BLaER1 treated with 17β-estradiol and CSF1 and Interleukin-3, amounts not matched to agents 10 nM and 100 nM (cell line): ENCODE results near the gene CARTPT.

Experiments used
- H3K27ac ChIP-seq, 11 experiments: shearing (Covaris generic); formaldehyde crosslinking; 2 replicates each; pipeline ENCODE4 v1.8.1; 2022
- H3K27me3 ChIP-seq, 11 experiments: shearing (Covaris generic); formaldehyde crosslinking; 2 replicates each; pipeline ENCODE4 v1.8.1; 2022
- H3K36me3 ChIP-seq, 11 experiments: shearing (Covaris generic); formaldehyde crosslinking; 2 replicates each; pipeline ENCODE4 v1.8.1; 2022
- H3K4me1 ChIP-seq, 10 experiments: shearing (Covaris generic); formaldehyde crosslinking; 2 replicates each; pipeline ENCODE4 v1.8.1; 2022
- H3K4me2 ChIP-seq, 11 experiments: shearing (Covaris generic); formaldehyde crosslinking; 2 replicates each; pipeline ENCODE4 v1.8.1; 2022
- H3K4me3 ChIP-seq, 10 experiments: shearing (Covaris generic); formaldehyde crosslinking; 2 replicates each; pipeline ENCODE4 v1.8.1; 2022
- H3K9ac ChIP-seq, 11 experiments: shearing (Covaris generic); formaldehyde crosslinking; 2 replicates each; pipeline ENCODE4 v1.8.1; 2022
- H3K9me3 ChIP-seq, 11 experiments: shearing (Covaris generic); formaldehyde crosslinking; replicated peaks in 1 of 11; 2 replicates each; pipeline ENCODE4 v1.8.1; 2022
- H4K20me1 ChIP-seq, 11 experiments: shearing (Covaris generic); formaldehyde crosslinking; 2 replicates each; pipeline ENCODE4 v1.8.1; 2022
- Cebpa-rat ChIP-seq, 11 experiments: shearing (Covaris generic); IDR thresholded peaks; 2 replicates each; pipeline ENCODE4 v1.8.1; 2022

Gene CARTPT

DNA sequence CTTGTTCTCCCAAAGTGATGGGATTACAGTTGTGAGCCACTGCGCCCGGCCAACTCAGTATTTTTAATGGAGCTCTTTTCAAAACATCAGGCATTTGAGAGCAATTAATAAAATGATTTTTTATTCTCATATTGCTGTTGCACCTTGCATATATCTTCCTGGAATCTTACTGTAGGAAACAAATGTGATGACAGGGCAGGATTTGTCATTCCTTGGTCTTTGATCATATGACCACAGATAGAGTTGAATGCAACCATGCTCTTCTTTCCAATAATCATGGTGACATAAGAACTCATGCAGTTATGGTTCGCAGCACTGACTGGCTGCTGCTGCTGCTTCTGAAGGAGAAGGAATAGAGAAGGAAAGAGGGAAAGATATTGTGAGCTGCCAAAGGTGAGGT is 28.1 kb downstream of the CARTPT start:
- H3K9me3 ChIP-seq = no peaks in the 10 kb centered on the region
- no peak overlapping the region for H3K4me3 ChIP-seq
- TF ChIP-seq Cebpa-rat (IDR thresholded peaks at IDR 0.05) = no peak
- H4K20me1 ChIP-seq = no peaks in the 10 kb centered on the region
- no peaks in the 10 kb centered on the region for H3K4me1 ChIP-seq
- no peaks in the 10 kb centered on the region for H3K27me3 ChIP-seq
- no peak overlapping the region for H3K27ac ChIP-seq
- H3K9ac ChIP-seq = no peak overlapping the region
- no peak overlapping the region for H3K4me2 ChIP-seq
- no peaks in the 10 kb centered on the region for H3K36me3 ChIP-seq

DNA sequence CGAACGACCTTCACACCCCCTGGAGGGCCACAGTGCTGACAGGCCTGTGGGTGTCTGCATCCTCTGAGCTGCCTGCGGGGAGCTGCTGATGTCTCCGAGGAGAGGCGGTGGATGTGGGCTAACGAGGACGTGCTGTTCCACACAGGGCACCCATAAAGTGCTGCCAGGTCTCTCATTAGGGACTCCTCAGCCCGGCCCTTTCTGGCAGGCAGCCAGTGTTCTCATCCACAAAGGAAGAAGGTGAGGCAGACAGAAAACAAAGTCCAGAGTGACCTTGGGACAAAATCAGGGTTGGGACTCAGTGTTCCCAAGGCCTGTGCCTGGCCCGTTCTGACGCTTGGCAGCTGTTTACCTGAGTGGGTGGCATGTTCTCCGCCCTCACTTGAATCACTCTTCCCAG is 29.3 kb downstream of the CARTPT start:
- Histone ChIP-seq H3K4me2 (no peak overlapping the region), H3K9ac (no peak overlapping the region), H3K27ac (no peak overlapping the region), H3K27me3 (no peaks in the 10 kb centered on the region), H3K9me3 (no peaks in the 10 kb centered on the region), H3K36me3 (no peaks in the 10 kb centered on the region), H4K20me1 (no peaks in the 10 kb centered on the region), H3K4me1 (no peaks in the 10 kb centered on the region), H3K4me3 (no peak overlapping the region)
- TF ChIP-seq Cebpa-rat (IDR thresholded peaks at IDR 0.05) = no peak

- no peak overlapping the region for H3K4me3 ChIP-seq
- no peak for TF ChIP-seq Cebpa-rat (IDR thresholded peaks at IDR 0.05)
- H3K27ac ChIP-seq = no peak overlapping the region
- H3K4me1 ChIP-seq = no peaks in the 10 kb centered on the region
- no peaks in the 10 kb centered on the region for H3K27me3 ChIP-seq
- no peak overlapping the region for H3K4me2 ChIP-seq
- H3K36me3 ChIP-seq = no peaks in the 10 kb centered on the region
- no peak overlapping the region for H3K9ac ChIP-seq
- no peaks in the 10 kb centered on the region for H3K9me3 ChIP-seq
- no peaks in the 10 kb centered on the region for H4K20me1 ChIP-seq
Observed at GRCh38 chr5:71751422-71751821, 32.3 kb downstream of the CARTPT start.

- no peaks in the 10 kb centered on the region for H4K20me1 ChIP-seq
- H3K9ac ChIP-seq = no peak overlapping the region
Observed at GRCh38 chr5:71752441-71753190, 33.5 kb downstream of the CARTPT start.

DNA sequence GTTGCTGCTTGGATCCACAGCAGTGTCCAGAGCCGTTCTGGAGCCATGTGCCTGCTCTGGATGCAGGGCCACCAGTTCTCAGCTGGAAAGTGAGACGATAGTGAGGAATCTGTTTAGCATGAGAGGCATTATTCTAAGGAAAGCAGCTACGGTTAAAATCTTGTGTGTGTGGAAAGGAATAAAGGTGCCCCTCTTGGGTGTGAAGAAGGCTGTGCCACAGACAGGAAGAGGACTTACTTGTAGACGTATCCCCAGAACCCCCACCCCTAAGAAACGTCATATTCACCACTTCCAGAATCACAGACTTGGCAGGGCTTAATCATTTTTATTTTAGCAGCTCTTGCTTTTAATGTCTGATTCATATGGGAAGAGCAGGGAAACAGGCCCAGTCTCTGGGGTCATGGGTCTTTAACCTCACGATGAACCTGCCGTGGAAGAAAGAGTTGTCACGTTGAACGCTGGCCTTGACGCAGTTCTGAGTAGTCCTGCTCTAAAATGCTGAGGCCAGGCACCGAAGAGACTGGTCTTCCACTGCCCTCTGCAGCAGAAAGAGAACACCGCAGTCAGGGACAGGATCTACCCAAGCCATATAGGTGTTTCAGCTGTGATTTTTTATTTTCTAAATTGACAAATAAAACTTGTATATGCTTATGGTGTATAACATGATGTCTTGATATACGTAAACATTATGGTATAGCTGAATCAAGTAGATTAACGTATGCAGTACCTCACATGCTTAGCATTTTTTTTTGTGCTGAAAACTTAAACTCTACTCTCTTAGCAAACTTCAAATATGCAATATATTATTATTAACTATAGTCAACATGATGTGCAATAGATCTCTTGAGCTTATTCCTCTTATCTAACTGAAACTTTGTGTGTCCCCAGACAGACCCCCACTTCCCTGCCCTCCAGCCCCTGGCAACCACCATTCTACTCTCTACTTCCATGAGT is 38.8 kb downstream of the CARTPT start:
- H3K9ac ChIP-seq = no peak overlapping the region

More at GRCh38 chr5:71752441-71753190, 33.5 kb downstream of the CARTPT start:
- no peaks in the 10 kb centered on the region for H3K36me3 ChIP-seq
- no peak overlapping the region for H3K4me3 ChIP-seq
- TF ChIP-seq Cebpa-rat (IDR thresholded peaks at IDR 0.05) = no peak
- peaks cover 0 to 3% (median 0%) of the 10 kb centered on the region in 10 experiments; a peak in 1 of 20 replicates for H3K4me1 ChIP-seq
- H3K4me2 ChIP-seq = no peak overlapping the region
- no peak overlapping the region for H3K27ac ChIP-seq
- H3K27me3 ChIP-seq = no peaks in the 10 kb centered on the region
- no peaks in the 10 kb centered on the region for H3K9me3 ChIP-seq

GRCh38 chr5:71762826-71763225 is 43.8 kb downstream of the CARTPT start:
- Histone ChIP-seq H3K27me3 (no peaks in the 10 kb centered on the region), H4K20me1 (no peaks in the 10 kb centered on the region), H3K27ac (no peak overlapping the region), H3K4me2 (no peak overlapping the region), H3K4me1 (peaks cover 0 to 12% (median 0%) of the 10 kb centered on the region in 10 experiments; a peak in 4 of 20 replicates), H3K9ac (no peak overlapping the region), H3K9me3 (no peaks in the 10 kb centered on the region), H3K4me3 (no peak overlapping the region), H3K36me3 (no peaks in the 10 kb centered on the region)
- TF ChIP-seq Cebpa-rat (IDR thresholded peaks at IDR 0.05) = no peak

More for the DNA sequence above, 38.8 kb downstream of the CARTPT start:
- Histone ChIP-seq H3K4me2 (peak overlapping the region in 2 of 11 experiments; percentile 61 to 70; a peak in 4 of 22 replicates), H4K20me1 (no peaks in the 10 kb centered on the region), H3K27me3 (no peaks in the 10 kb centered on the region), H3K9me3 (no peaks in the 10 kb centered on the region), H3K36me3 (no peaks in the 10 kb centered on the region), H3K27ac (0 out of 22 replicates have a peak overlapping the region, but pooled peaks of 1 of the 11 experiments have one; percentile 6), H3K4me1 (peaks cover 0 to 17% (median 0%) of the 10 kb centered on the region in 10 experiments; a peak in 4 of 20 replicates), H3K4me3 (no peak overlapping the region)
- TF ChIP-seq Cebpa-rat (IDR thresholded peaks at IDR 0.05) = no peak

- Histone ChIP-seq H3K36me3 (no peaks in the 10 kb centered on the region), H3K4me3 (no peak overlapping the region), H3K27ac (no peak overlapping the region), H3K27me3 (no peaks in the 10 kb centered on the region), H3K9ac (no peak overlapping the region), H3K9me3 (no peaks in the 10 kb centered on the region), H3K4me2 (no peak overlapping the region), H3K4me1 (peaks cover 7 to 10% (median 9%) of the 10 kb centered on the region in 10 experiments), H4K20me1 (no peaks in the 10 kb centered on the region)
- TF ChIP-seq Cebpa-rat (IDR thresholded peaks at IDR 0.05) = no peak
Observed at GRCh38 chr5:71767661-71768060, 48.6 kb downstream of the CARTPT start.

DNA sequence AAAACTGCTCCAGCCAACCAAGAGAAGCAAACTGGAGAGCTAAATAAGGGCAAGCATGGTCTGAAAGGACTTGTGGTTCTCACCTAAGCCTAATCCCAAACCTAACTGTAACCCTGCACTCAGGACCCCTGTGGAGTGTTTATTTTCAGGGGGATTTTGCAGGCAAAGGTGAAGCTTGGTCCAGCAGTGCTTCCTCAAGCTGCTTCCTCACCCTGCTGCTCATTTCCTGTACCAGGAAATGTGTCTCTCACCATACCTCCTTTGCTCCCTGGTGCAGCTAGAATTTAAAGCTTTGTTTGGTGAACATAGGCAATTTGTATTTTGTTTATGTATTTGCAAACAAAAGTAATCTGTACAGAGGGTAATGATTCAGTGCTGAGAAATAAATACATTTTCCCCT is 50.2 kb downstream of the CARTPT start:
- TF ChIP-seq Cebpa-rat (IDR thresholded peaks at IDR 0.05) = no peak
- peak overlapping the region in 10 of 11 experiments; percentile 5 to 67 (median 32); a peak in 17 of 22 replicates for H3K4me2 ChIP-seq

DNA sequence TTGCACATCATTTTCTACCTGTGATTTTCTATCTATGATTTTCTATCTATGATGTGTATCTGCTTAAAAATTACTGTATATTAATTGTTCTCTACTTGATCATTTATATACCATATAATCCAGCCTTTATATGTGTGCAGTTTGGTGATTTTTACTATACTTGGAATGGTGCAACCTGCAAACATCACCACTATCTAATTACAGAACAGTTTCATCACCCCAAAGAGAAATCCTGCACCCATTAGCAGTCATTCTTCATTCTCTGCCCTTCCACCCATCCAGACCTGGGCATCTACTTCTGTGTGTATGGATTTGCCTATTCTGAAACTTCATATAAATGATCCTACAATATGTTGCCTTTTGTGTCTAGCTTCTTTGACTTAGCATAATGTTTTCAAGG is 51.3 kb downstream of the CARTPT start:
- Histone ChIP-seq H3K4me3 (no peak overlapping the region), H4K20me1 (no peaks in the 10 kb centered on the region), H3K9ac (no peak overlapping the region), H3K9me3 (peaks cover 0 to 15% (median 0%) of the 10 kb centered on the region in 11 experiments; a peak in 2 of 22 replicates), H3K4me2 (no peak overlapping the region), H3K27ac (no peak overlapping the region), H3K4me1 (peaks cover 7 to 10% (median 9%) of the 10 kb centered on the region in 10 experiments), H3K36me3 (no peaks in the 10 kb centered on the region), H3K27me3 (no peaks in the 10 kb centered on the region)
- TF ChIP-seq Cebpa-rat (IDR thresholded peaks at IDR 0.05) = no peak

More for the DNA sequence above, 50.2 kb downstream of the CARTPT start:
- Histone ChIP-seq H3K27ac (no peak overlapping the region), H3K27me3 (no peaks in the 10 kb centered on the region), H3K9me3 (peaks cover 0 to 13% (median 0%) of the 10 kb centered on the region in 11 experiments; a peak in 2 of 22 replicates), H3K36me3 (no peaks in the 10 kb centered on the region), H3K9ac (no peak overlapping the region), H3K4me1 (peaks cover 7 to 10% (median 9%) of the 10 kb centered on the region in 10 experiments), H3K4me3 (no peak overlapping the region), H4K20me1 (no peaks in the 10 kb centered on the region)
